Endothelial cell (in vitro differentiated cells): ENCODE data around the gene TNIK. TPM values are rescaled to one million over a fixed set of nuclear protein-coding genes. Genes with fewer than 3 reads are reported as not detected.

Experiments
- DNase-seq: peaks from one replicate; pipeline ENCODE4 v3.0.0; 2021; ENCODE audit warnings: low spot score
- H3K27ac Mint-ChIP-seq: one replicate; pipeline ENCODE4 v1.8.0; 2021; ENCODE audit warnings: mixed read lengths, inconsistent platforms; ENCODE audit not compliant: unreplicated experiment
- H3K27me3 Mint-ChIP-seq: one replicate; pipeline ENCODE4 v1.8.0; 2021; ENCODE audit warnings: mild to moderate bottlenecking, moderate library complexity, mixed read lengths, inconsistent platforms; ENCODE audit not compliant: unreplicated experiment
- H3K36me3 Mint-ChIP-seq: one replicate; pipeline ENCODE4 v1.8.0; 2021; ENCODE audit warnings: mild to moderate bottlenecking, low read depth, mixed read lengths, inconsistent platforms; ENCODE audit not compliant: unreplicated experiment
- H3K4me1 Mint-ChIP-seq: one replicate; pipeline ENCODE4 v1.8.0; 2021; ENCODE audit warnings: mild to moderate bottlenecking, mixed read lengths, inconsistent platforms; ENCODE audit not compliant: unreplicated experiment
- H3K4me3 Mint-ChIP-seq: one replicate; pipeline ENCODE4 v1.8.0; 2021; ENCODE audit warnings: mild to moderate bottlenecking, mixed read lengths, inconsistent platforms; ENCODE audit not compliant: unreplicated experiment
- H3K9me3 Mint-ChIP-seq: one replicate; pipeline ENCODE4 v1.8.0; 2021; ENCODE audit warnings: mixed read lengths, inconsistent platforms; ENCODE audit not compliant: unreplicated experiment
- total RNA-seq: library from RNA; stranded (reverse); fragmentation: NEBNext Ultra II Directional; extraction: Animal tissue kit (Norgen Biotek cat#: 25700); gene quantifications from one replicate; pipeline ENCODE4 v1.2.1, GENCODE V29; 2021; ENCODE audit not compliant: unreplicated experiment
- TF ChIP-seq, protein P1 (sequence below): fragments of 200-600 bp; sonication (generic); IDR thresholded peaks from one replicate; pipeline ENCODE4 v1.5.0; 2021; ENCODE audit warnings: antibody characterized with exemption; ENCODE audit not compliant: unreplicated experiment

The TNIK gene
- total RNA-seq, 1 donor from 2014 or later = 67.0 TPM

DNA sequence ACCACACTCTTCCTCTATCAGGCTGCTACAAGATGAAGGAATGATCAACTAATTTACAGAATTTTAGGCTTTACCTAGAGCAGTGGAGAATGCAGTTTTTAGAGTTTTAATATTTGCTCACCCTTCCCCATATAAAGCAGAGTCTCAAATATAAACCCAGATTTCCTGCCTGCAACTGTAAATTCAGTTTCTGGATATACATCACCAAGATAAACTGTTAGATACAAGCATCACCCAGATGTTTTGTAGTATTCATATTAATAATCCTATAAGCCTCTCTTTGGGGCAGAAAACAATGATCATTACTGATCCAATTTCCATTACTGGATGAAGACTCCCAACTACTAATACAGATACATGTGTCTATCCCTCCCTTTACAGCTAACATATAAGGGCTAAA is 205.9 kb downstream of the TNIK start:
- Mint-ChIP-seq H3K4me1 (peaks cover 4% of the 10 kb centered on the region), H3K27me3 (peaks cover 3% of the 10 kb centered on the region), H3K9me3 (no peaks in the 10 kb centered on the region), H3K4me3 (no peak overlapping the region), H3K36me3 (no peaks in the 10 kb centered on the region), H3K27ac (no peak overlapping the region)
- no peak for DNase-seq
- TF ChIP-seq, protein P1, sequence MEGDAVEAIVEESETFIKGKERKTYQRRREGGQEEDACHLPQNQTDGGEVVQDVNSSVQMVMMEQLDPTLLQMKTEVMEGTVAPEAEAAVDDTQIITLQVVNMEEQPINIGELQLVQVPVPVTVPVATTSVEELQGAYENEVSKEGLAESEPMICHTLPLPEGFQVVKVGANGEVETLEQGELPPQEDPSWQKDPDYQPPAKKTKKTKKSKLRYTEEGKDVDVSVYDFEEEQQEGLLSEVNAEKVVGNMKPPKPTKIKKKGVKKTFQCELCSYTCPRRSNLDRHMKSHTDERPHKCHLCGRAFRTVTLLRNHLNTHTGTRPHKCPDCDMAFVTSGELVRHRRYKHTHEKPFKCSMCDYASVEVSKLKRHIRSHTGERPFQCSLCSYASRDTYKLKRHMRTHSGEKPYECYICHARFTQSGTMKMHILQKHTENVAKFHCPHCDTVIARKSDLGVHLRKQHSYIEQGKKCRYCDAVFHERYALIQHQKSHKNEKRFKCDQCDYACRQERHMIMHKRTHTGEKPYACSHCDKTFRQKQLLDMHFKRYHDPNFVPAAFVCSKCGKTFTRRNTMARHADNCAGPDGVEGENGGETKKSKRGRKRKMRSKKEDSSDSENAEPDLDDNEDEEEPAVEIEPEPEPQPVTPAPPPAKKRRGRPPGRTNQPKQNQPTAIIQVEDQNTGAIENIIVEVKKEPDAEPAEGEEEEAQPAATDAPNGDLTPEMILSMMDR = no peak

DNA sequence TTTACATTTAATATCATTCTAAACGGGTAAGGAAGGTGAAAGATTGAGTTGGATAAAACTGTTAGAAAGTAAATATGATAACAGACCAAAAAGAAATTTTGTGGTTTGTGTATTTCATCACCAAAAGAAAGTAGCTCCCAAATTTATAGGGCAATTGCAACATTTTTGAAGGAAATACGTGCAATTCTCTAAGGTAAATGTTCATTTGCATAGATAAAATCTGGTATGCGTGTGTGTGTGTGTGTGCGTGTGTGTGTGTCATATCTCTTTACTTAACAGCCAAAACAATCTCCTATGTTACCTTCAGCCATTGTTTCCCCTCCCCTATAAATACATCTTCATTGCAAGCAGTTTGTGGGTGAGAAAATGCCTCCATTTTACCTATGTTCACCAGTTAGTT is 208.4 kb downstream of the TNIK start:
- TF ChIP-seq, protein P1 = no peak
- Mint-ChIP-seq H3K27ac (no peak overlapping the region), H3K9me3 (no peaks in the 10 kb centered on the region), H3K4me3 (no peak overlapping the region), H3K27me3 (no peaks in the 10 kb centered on the region), H3K36me3 (no peaks in the 10 kb centered on the region), H3K4me1 (peaks cover 4% of the 10 kb centered on the region)
- DNase-seq = no peak

DNA sequence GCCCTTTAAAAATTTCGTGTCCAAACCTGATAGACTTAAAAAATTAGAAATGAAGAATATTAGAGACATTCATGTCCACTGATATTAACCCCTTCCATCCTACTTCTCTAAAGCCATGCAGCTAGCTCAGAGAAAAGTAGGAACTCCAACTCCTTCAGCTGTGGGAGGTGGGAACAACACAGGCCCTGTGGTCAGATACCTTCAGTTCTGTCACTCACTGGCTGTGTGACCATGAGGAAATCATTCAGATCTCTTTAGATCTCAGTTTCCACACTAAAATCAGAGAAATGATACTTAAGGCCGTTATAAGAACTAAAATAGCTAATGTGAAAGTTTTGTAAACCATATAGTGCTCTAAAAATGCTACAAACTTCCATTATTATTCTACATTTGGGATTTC is 209.8 kb downstream of the TNIK start:
- Mint-ChIP-seq H3K4me3 (no peak overlapping the region), H3K36me3 (no peaks in the 10 kb centered on the region), H3K27me3 (no peaks in the 10 kb centered on the region), H3K4me1 (peaks cover 4% of the 10 kb centered on the region), H3K9me3 (no peaks in the 10 kb centered on the region), H3K27ac (no peak overlapping the region)
- no peak for DNase-seq
- TF ChIP-seq, protein P1 = no peak

DNA sequence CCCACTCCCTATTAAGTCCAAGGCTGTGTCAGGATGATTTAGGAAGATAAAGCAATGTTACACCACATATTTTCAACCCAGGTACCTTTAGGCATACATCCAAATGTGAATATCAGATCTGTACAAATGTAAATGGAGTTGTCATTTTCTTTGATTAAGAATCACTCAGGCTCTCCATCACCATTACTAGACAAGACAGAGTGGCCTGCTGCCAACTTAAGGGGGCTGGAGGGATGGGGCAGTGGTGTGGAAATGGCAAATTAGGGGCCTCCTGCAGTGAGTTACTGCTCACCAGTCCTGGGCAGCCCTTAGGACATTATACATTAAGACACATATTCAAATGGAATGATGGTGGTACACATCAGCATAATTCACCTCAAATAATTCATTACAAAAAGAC is 211.0 kb downstream of the TNIK start:
- Mint-ChIP-seq H3K4me3 (no peak overlapping the region), H3K9me3 (no peaks in the 10 kb centered on the region), H3K4me1 (peaks cover 4% of the 10 kb centered on the region), H3K27ac (no peak overlapping the region), H3K27me3 (no peaks in the 10 kb centered on the region), H3K36me3 (no peaks in the 10 kb centered on the region)
- DNase-seq = no peak
- TF ChIP-seq, protein P1 = no peak

DNA sequence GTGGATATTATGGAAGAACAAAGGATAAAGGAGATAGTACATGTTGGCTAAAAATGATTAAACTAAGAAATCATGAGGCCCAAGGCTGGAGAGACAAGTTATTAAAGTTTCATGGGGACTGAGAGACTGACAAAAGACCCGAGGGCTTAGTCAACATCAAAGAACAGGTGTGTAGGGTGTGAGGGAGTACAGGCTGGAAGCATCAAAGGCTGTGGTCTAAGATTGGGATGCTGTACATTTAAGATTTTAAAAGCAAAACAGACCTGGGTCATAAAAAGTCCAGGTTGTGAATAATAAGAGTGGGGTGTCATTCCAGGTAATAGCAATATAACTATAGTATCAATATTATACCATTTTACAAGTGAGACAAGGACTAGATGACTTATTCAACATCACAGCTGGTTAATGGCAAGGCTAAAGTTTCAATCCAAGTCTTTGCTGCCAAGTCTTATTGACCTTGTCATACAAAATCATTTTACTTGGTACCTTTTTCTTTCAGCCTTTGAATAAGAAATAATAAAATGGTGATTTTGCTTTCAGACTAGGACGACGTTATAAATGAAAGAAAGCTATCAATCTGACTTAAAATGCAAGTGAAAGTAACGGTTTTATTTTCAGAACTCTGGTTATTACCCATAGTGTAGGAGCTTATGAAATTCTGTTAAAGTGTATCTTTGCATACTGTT is 211.6 kb downstream of the TNIK start:
- Mint-ChIP-seq H3K4me1 (peaks cover 3% of the 10 kb centered on the region), H3K9me3 (no peaks in the 10 kb centered on the region), H3K36me3 (no peaks in the 10 kb centered on the region), H3K4me3 (no peak overlapping the region), H3K27ac (no peak overlapping the region), H3K27me3 (no peaks in the 10 kb centered on the region)
- TF ChIP-seq, protein P1 = no peak
- no peak for DNase-seq
